GM20000 (cell line): ENCODE data around the gene RAP2C.

Experiments used
- DNase-seq: peaks from one replicate; pipeline ENCODE4 v3.0.0; 2012; ENCODE audit warnings: low spot score
- CTCF ChIP-seq: IDR thresholded peaks from 2 replicates; pipeline ENCODE4 v1.5.1; 2012; ENCODE audit warnings: mild to moderate bottlenecking, control low read depth; ENCODE audit errors: extremely low read depth, missing control alignments

The RAP2C gene

DNA sequence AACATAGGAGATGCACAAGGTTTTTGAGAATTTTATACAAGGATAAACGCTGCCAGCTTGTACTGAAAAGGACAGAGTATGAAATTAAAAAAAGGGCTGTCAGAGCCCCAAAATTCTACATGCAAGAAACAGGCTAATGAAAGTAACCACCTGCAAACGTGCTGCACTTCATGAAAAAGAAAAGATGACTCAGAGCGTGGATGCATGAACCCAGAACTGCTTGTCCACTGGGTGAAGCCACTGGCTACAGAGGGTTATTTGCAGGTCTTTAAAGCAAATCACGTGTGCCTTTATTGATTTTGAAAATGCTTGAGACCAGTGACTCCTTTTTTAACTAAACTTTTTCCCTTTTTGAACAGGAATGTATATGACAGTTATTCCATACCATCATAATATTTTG, 66.1 kb downstream of the RAP2C start:
- DNase-seq: no peak
- no peak for TF ChIP-seq CTCF
